ENCODE measurements around the gene HPSE2. TPM values are rescaled to one million over a fixed set of nuclear protein-coding genes. Genes with fewer than 3 reads are reported as not detected.

The HPSE2 gene
- total RNA-seq, 1 experiment from 2014 or later, result 0.20 TPM

DNA sequence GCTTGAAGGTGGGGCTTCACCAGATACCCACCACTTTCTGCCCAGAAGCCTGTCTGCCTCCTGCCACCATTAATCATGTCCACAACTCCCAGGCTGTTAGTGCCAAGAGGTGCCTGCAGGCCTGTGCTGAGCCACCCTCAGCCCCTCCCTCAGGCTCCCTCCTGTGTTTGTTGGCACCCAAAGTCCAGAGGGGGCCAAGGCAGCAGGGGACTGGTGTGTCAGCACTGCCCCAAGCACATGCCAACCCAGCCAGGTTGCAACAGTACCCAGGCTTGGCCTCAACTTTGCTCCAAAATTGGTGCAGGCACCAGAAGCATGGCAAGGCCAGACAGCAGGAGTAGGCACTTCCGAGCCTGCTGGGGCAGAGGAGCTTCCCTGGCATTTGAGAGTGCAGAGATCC lies 111.3 kb downstream of the HPSE2 start:
- Histone ChIP-seq H3K23ac (ENCODE audit: insufficient read length, low read depth, low read length) (no peak overlapping the region), H2AK5ac (ENCODE audit: insufficient read length, low read length) (no peak overlapping the region), H4K91ac (ENCODE audit: insufficient read length, low read depth, low read length) (no peak overlapping the region), H3K9me3 (ENCODE audit: control insufficient read depth, low read depth, low read length) (peaks cover 11% of the 10 kb centered on the region), H2BK15ac (ENCODE audit: low read depth, low read length) (no peak overlapping the region), H3K14ac (ENCODE audit: insufficient read depth, low read length) (no peak overlapping the region), H3K4me2 (ENCODE audit: insufficient read depth, insufficient read length, low read length) (no peak overlapping the region), H2BK12ac (ENCODE audit: insufficient read length, low read depth, low read length) (no peak overlapping the region), H3K56ac (ENCODE audit: insufficient read length, low read depth, low read length) (no peak overlapping the region), H3T11ph (ENCODE audit: low read length) (no peak overlapping the region), H3K27me3 (ENCODE audit: insufficient read depth, low read length) (no peaks in the 10 kb centered on the region), H4K5ac (ENCODE audit: insufficient read length, low read depth, low read length) (no peak overlapping the region), H3K9ac (ENCODE audit: extremely low read depth, insufficient read length, low read length) (no peak overlapping the region), H2BK5ac (ENCODE audit: insufficient read length, low read length) (no peak overlapping the region), H3K27ac (ENCODE audit: insufficient read length, low read depth, low read length) (no peak overlapping the region), H3K79me1 (ENCODE audit: insufficient read depth, low read depth, low read length, poor library complexity, severe bottlenecking) (no peaks in the 10 kb centered on the region), H2AFZ (ENCODE audit: low read length) (no peak overlapping the region), H4K20me1 (ENCODE audit: control insufficient read depth, insufficient read depth, insufficient read length) (no peaks in the 10 kb centered on the region), H2BK120ac (ENCODE audit: low read depth, low read length, poor library complexity, severe bottlenecking) (no peak overlapping the region), H3K4ac (ENCODE audit: low read depth, low read length) (no peak overlapping the region), H3K23me2 (ENCODE audit: insufficient read length, low read depth, low read length, poor library complexity, severe bottlenecking) (no peaks in the 10 kb centered on the region), H3K4me1 (ENCODE audit: insufficient read depth, low read length) (no peaks in the 10 kb centered on the region), H3K79me2 (ENCODE audit: insufficient read depth, low read length) (no peaks in the 10 kb centered on the region), H4K8ac (replicated peaks; ENCODE audit: insufficient read length, low read depth, low read length) (no peak overlapping the region), H2BK20ac (ENCODE audit: low read depth, low read length, poor library complexity, severe bottlenecking) (no peak overlapping the region), H3K18ac (ENCODE audit: insufficient read length, low read depth, low read length) (no peak overlapping the region)
- WGBS (ENCODE audit: extremely low coverage, insufficient read length, low lambda C conversion rate), result no CpG with 5 or more reads among the region's 1 CpG
- no peak overlapping the region for H3K27ac Mint-ChIP-seq
- no peak for TF ChIP-seq CTCF (conservative IDR thresholded peaks at IDR 0.05)
- peaks cover 2 to 14% (median 4%) of the 10 kb centered on the region in 3 experiments; a peak in 5 of 7 replicates for H3K36me3 Mint-ChIP-seq (ENCODE audit: insufficient read depth in 1 of 3, low read depth in 3 of 3)
- no peak overlapping the region for H3K4me3 Mint-ChIP-seq
- H3K4me1 Mint-ChIP-seq, result peaks cover 0 to 6% of the 10 kb centered on the region in 2 experiments; a peak in 1 of 4 replicates
- peaks cover under 1% of the 10 kb centered on the region for H3K27me3 Mint-ChIP-seq (ENCODE audit: low read depth)
- no peak for DNase-seq
- H3K9me3 Mint-ChIP-seq, result peaks cover 26 to 30% of the 10 kb centered on the region in 2 experiments
